Measurements from ENCODE around the gene PAEP.

PAEP gene

GRCh38 chr9:135583688-135584011, 22.1 kb downstream of the PAEP start:
- Histone ChIP-seq H3K9me3 (ENCODE audit: control insufficient read depth in 5 of 5, low read length in 5 of 5) (peaks cover 0 to 3% (median 0%) of the 10 kb centered on the region in 5 donors), H3K36me3 (ENCODE audit: control insufficient read depth in 5 of 5, insufficient read depth in 5 of 5, low read length in 5 of 5) (no peaks in the 10 kb centered on the region), H3K9ac (ENCODE audit: low read length in 5 of 5) (no peak overlapping the region), H3K4me1 (ENCODE audit: control insufficient read depth in 5 of 5, insufficient read depth in 5 of 5, low read length in 5 of 5) (peaks cover 0 to 7% (median 0%) of the 10 kb centered on the region in 5 donors), H3K27me3 (ENCODE audit: control insufficient read depth in 5 of 5, insufficient read depth in 4 of 5, low read length in 5 of 5) (peaks cover 6 to 30% (median 11%) of the 10 kb centered on the region in 5 donors), H3K27ac (ENCODE audit: low read depth, low read length) (no peak overlapping the region), H3K4me3 (ENCODE audit: low read depth in 1 of 5, low read length in 5 of 5) (no peak overlapping the region)

GRCh38 chr9:135584371-135584770, 22.8 kb downstream of the PAEP start:
- H3K27me3 ChIP-seq (ENCODE audit: control insufficient read depth in 5 of 5, insufficient read depth in 4 of 5, low read length in 5 of 5), result peaks cover 6 to 32% (median 12%) of the 10 kb centered on the region in 5 donors
- H3K9ac ChIP-seq (ENCODE audit: low read length in 5 of 5), result no peak overlapping the region
- no peak overlapping the region for H3K27ac ChIP-seq (ENCODE audit: low read depth, low read length)
- peaks cover 0 to under 1% (median 0%) of the 10 kb centered on the region in 5 donors for H3K9me3 ChIP-seq (ENCODE audit: control insufficient read depth in 5 of 5, low read length in 5 of 5)
- no peaks in the 10 kb centered on the region for H3K36me3 ChIP-seq (ENCODE audit: control insufficient read depth in 5 of 5, insufficient read depth in 5 of 5, low read length in 5 of 5)
- H3K4me1 ChIP-seq (ENCODE audit: control insufficient read depth in 5 of 5, insufficient read depth in 5 of 5, low read length in 5 of 5), result peaks cover 0 to 7% (median 0%) of the 10 kb centered on the region in 5 donors
- no peak overlapping the region for H3K4me3 ChIP-seq (ENCODE audit: low read depth in 1 of 5, low read length in 5 of 5)

- peaks cover 0 to 7% (median 0%) of the 10 kb centered on the region in 5 donors for H3K4me1 ChIP-seq (ENCODE audit: control insufficient read depth in 5 of 5, insufficient read depth in 5 of 5, low read length in 5 of 5)
- no peak overlapping the region for H3K27ac ChIP-seq (ENCODE audit: low read depth, low read length)
- H3K9ac ChIP-seq (ENCODE audit: low read length in 5 of 5), result no peak overlapping the region
- H3K36me3 ChIP-seq (ENCODE audit: control insufficient read depth in 5 of 5, insufficient read depth in 5 of 5, low read length in 5 of 5), result no peaks in the 10 kb centered on the region
- H3K4me3 ChIP-seq (ENCODE audit: low read depth in 1 of 5, low read length in 5 of 5), result no peak overlapping the region
- H3K9me3 ChIP-seq (ENCODE audit: control insufficient read depth in 5 of 5, low read length in 5 of 5), result no peaks in the 10 kb centered on the region
- peaks cover 6 to 32% (median 15%) of the 10 kb centered on the region in 5 donors for H3K27me3 ChIP-seq (ENCODE audit: control insufficient read depth in 5 of 5, insufficient read depth in 4 of 5, low read length in 5 of 5)
These were observed 23.4 kb downstream of the PAEP start for GRCh38 chr9:135584934-135585333.

DNA sequence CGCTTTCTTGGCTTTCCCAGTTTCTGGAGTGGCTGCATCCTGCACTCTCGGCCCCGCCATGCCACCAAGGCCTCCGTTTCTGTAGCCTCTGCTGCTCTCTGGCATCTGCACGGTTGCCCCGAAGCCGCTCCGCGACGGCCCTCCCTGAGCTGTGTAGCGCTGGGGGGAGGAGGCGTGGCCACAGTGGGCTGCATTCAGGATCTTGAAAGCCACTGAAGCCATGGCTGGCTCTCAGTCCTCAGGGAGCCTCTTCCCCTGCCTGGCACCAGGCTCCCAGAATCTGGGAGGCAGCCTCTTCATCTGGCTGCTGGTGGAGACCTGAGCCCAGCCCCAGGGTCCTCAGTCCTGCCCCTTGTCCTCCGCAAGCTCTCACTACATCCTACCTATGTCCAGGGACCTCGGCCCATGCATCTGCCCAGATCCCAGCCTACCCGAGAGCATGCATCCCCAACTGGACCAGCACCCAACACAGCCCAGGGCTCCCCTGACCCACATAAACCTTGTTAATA, 25.1 kb downstream of the PAEP start:
- Histone ChIP-seq H3K27me3 (ENCODE audit: control insufficient read depth in 5 of 5, insufficient read depth in 4 of 5, low read length in 5 of 5) (peaks cover 6 to 31% (median 29%) of the 10 kb centered on the region in 5 donors), H3K36me3 (ENCODE audit: control insufficient read depth in 5 of 5, insufficient read depth in 5 of 5, low read length in 5 of 5) (no peaks in the 10 kb centered on the region), H3K4me3 (ENCODE audit: low read depth in 1 of 5, low read length in 5 of 5) (no peak overlapping the region), H3K27ac (ENCODE audit: low read depth, low read length) (no peak overlapping the region), H3K9me3 (ENCODE audit: control insufficient read depth in 5 of 5, low read length in 5 of 5) (no peaks in the 10 kb centered on the region), H3K4me1 (ENCODE audit: control insufficient read depth in 5 of 5, insufficient read depth in 5 of 5, low read length in 5 of 5) (peaks cover 0 to 7% (median 0%) of the 10 kb centered on the region in 5 donors), H3K9ac (ENCODE audit: low read length in 5 of 5) (no peak overlapping the region)

DNA sequence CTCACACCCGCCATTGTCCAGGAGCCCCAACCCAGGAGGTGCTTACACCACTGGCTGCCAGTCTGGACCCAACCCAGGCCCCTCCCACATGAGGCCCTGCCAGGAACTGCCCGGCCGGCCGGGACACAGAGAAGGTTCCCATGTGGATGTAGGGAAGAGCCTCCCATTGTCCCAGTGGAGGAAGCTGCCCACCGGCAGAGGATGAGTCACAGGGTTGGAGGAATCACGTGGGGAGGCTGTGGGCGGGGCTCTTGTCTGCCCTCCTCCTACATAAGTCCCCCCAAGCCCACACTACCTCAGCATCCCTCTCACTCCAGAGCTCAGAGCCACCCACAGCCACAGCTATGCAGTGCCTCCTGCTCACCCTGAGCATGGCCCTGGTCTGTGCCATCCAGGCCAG, 26.1 kb downstream of the PAEP start:
- no peak overlapping the region for H3K27ac ChIP-seq (ENCODE audit: low read depth, low read length)
- peaks cover 0 to 7% (median 0%) of the 10 kb centered on the region in 5 donors for H3K4me1 ChIP-seq (ENCODE audit: control insufficient read depth in 5 of 5, insufficient read depth in 5 of 5, low read length in 5 of 5)
- H3K36me3 ChIP-seq (ENCODE audit: control insufficient read depth in 5 of 5, insufficient read depth in 5 of 5, low read length in 5 of 5), result no peaks in the 10 kb centered on the region
- H3K4me3 ChIP-seq (ENCODE audit: low read depth in 1 of 5, low read length in 5 of 5), result no peak overlapping the region
- H3K27me3 ChIP-seq (ENCODE audit: control insufficient read depth in 5 of 5, insufficient read depth in 4 of 5, low read length in 5 of 5), result peaks cover 6 to 37% (median 30%) of the 10 kb centered on the region in 5 donors
- no peak overlapping the region for H3K9ac ChIP-seq (ENCODE audit: low read length in 5 of 5)
- no peaks in the 10 kb centered on the region for H3K9me3 ChIP-seq (ENCODE audit: control insufficient read depth in 5 of 5, low read length in 5 of 5)

DNA sequence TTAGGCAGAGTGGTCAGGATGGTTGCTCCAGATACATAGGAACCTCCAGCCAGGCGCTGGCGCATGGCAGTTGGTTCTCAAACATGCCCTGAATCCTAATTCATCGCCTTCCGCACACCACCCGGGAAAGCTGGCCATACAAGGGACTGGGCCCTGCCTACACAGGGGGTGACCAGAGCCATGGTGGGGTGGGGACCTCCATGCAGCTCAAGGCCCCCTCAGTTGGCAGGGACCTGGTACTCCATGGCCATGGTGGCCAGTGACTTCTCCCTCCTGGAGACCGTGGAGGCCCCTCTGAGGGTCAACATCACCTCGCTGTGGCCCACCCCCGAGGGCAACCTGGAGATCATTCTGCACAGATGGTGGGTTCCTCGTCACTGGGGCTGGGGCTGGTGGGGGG, 26.8 kb downstream of the PAEP start:
- no peaks in the 10 kb centered on the region for H3K9me3 ChIP-seq (ENCODE audit: control insufficient read depth in 5 of 5, low read length in 5 of 5)
- H3K4me1 ChIP-seq (ENCODE audit: control insufficient read depth in 5 of 5, insufficient read depth in 5 of 5, low read length in 5 of 5), result peaks cover 0 to 7% (median 0%) of the 10 kb centered on the region in 5 donors
- H3K36me3 ChIP-seq (ENCODE audit: control insufficient read depth in 5 of 5, insufficient read depth in 5 of 5, low read length in 5 of 5), result no peaks in the 10 kb centered on the region
- peaks cover 4 to 31% (median 25%) of the 10 kb centered on the region in 5 donors for H3K27me3 ChIP-seq (ENCODE audit: control insufficient read depth in 5 of 5, insufficient read depth in 4 of 5, low read length in 5 of 5)
- H3K4me3 ChIP-seq (ENCODE audit: low read depth in 1 of 5, low read length in 5 of 5), result no peak overlapping the region
- no peak overlapping the region for H3K27ac ChIP-seq (ENCODE audit: low read depth, low read length)
- no peak overlapping the region for H3K9ac ChIP-seq (ENCODE audit: low read length in 5 of 5)

DNA sequence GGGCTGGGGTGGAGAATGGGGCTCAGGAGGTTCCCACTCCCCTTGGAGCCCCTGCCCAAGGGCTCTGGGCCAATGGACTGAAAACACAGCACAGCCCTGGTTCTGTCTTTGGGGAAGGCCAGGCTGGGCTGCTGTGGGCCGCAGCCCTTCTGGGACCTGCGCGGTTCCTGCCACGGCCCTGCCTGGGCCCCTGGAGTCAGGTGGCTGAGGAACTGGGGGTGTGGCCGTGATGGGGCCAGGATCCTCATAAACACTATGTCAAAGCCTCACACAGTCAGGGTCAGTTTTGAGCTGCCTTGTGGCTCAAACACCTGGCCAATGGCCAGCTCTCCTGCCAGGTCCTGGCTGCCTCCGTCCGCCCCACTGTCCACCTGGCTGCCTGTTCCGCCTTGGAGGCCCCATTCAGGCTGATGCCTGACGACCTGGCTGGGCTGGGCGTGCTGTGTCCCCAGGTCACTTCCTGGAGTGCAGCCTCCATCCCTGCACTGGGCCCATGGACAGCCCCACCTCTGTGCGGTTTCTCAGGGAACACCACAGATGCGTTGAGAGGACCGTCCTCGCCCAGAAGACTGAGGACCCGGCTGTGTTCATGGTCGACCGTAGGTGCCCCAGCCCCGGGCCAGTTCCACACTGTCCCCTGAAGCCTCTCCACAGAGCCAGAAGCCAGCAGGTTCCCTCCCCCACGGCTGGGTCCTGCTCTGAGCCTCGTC, 27.5 kb downstream of the PAEP start:
- Histone ChIP-seq H3K9ac (ENCODE audit: low read length in 5 of 5) (no peak overlapping the region), H3K4me1 (ENCODE audit: control insufficient read depth in 5 of 5, insufficient read depth in 5 of 5, low read length in 5 of 5) (peaks cover 0 to 7% (median 0%) of the 10 kb centered on the region in 5 donors), H3K36me3 (ENCODE audit: control insufficient read depth in 5 of 5, insufficient read depth in 5 of 5, low read length in 5 of 5) (no peaks in the 10 kb centered on the region), H3K27me3 (ENCODE audit: control insufficient read depth in 5 of 5, insufficient read depth in 4 of 5, low read length in 5 of 5) (peaks cover 4 to 28% (median 20%) of the 10 kb centered on the region in 5 donors), H3K27ac (ENCODE audit: low read depth, low read length) (no peak overlapping the region), H3K9me3 (ENCODE audit: control insufficient read depth in 5 of 5, low read length in 5 of 5) (no peaks in the 10 kb centered on the region), H3K4me3 (ENCODE audit: low read depth in 1 of 5, low read length in 5 of 5) (no peak overlapping the region)

- Histone ChIP-seq H3K9ac (ENCODE audit: low read length in 5 of 5) (no peak overlapping the region), H3K9me3 (ENCODE audit: control insufficient read depth in 5 of 5, low read length in 5 of 5) (no peaks in the 10 kb centered on the region), H3K27me3 (ENCODE audit: control insufficient read depth in 5 of 5, insufficient read depth in 4 of 5, low read length in 5 of 5) (peaks cover 4 to 31% (median 20%) of the 10 kb centered on the region in 5 donors), H3K36me3 (ENCODE audit: control insufficient read depth in 5 of 5, insufficient read depth in 5 of 5, low read length in 5 of 5) (no peaks in the 10 kb centered on the region), H3K27ac (ENCODE audit: low read depth, low read length) (no peak overlapping the region), H3K4me3 (ENCODE audit: low read depth in 1 of 5, low read length in 5 of 5) (no peak overlapping the region), H3K4me1 (ENCODE audit: control insufficient read depth in 5 of 5, insufficient read depth in 5 of 5, low read length in 5 of 5) (peaks cover 0 to 1% (median 0%) of the 10 kb centered on the region in 5 donors)
These were observed 28.3 kb downstream of the PAEP start for GRCh38 chr9:135589596-135590485.

DNA sequence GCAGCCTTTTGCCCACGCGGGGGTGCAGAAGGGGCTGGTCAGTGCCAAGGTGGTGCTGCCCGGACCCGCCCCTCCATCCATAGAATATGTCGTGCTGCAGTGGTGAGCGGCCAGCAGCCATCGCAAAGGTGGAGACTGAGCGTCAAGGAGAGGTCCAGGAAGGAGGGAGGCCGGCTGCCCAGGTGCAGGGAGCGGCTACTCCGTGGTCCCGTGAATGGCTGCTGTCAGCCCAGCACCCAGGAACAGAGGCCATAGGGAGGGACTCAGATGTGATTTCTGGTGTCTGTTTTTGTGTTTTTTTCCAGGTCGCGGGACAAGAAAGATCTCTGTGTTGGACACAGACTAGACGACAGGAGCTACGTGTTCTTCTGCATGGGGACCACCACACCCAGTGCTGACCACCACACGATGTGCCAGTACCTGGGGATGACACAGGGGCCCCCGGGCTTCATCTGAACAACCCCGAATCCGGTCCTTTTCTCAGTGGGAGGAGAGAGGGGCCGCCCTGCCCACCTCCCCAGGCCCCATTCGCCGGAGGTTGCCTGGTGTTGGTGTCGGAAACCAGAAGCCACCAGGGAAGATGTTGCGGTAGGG, 29.0 kb downstream of the PAEP start:
- Histone ChIP-seq H3K9ac (ENCODE audit: low read length in 5 of 5) (no peak overlapping the region), H3K27me3 (ENCODE audit: control insufficient read depth in 5 of 5, insufficient read depth in 4 of 5, low read length in 5 of 5) (peaks cover 4 to 29% (median 20%) of the 10 kb centered on the region in 5 donors), H3K36me3 (ENCODE audit: control insufficient read depth in 5 of 5, insufficient read depth in 5 of 5, low read length in 5 of 5) (no peaks in the 10 kb centered on the region), H3K4me1 (ENCODE audit: control insufficient read depth in 5 of 5, insufficient read depth in 5 of 5, low read length in 5 of 5) (no peaks in the 10 kb centered on the region), H3K9me3 (ENCODE audit: control insufficient read depth in 5 of 5, low read length in 5 of 5) (no peaks in the 10 kb centered on the region), H3K4me3 (ENCODE audit: low read depth in 1 of 5, low read length in 5 of 5) (no peak overlapping the region), H3K27ac (ENCODE audit: low read depth, low read length) (no peak overlapping the region)
